GM18867 (cell line): ENCODE measurements around the gene BZW2.

Experiments
- ATAC-seq: cut with Tn5 transposase; IDR thresholded peaks from one replicate; pipeline ENCODE4 v1.9.1; 2021; ENCODE audit warnings: mild to moderate bottlenecking, moderate library complexity; ENCODE audit not compliant: unreplicated experiment

The BZW2 gene

DNA sequence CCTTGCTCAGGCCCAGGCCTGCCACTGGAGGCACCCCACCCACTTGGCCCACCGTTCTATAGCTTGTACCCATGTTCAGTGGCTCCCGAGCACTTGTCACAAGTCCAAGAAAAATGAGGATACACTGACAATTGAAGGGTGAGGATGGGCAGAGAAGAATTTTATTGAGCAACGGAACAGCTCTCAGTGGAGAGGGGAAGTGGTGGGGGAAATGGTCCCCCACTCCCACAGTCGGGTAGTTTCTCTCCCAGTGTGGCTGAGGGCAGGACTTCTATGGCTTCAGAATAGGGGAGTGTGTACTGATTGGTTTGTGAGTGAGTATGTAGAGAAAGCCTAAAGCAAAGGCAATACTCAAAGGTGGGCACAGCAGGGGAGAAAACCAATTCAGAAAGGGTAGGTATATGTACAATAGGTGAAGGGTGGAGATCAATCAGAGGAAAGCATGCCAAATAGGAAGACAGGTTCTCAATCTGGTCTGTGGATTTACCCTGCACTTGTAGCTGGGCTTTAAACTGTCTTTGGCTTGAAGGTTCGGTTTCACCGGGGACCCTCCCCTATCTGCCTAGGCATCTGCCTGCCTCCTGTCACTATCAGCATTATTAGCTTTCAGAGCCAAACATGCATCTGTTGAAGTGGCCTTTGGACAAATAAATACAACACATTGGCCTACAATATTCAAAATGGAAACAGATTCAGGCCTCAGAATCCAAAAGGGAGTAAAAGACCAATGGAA is 98.7 kb downstream of the BZW2 start:
- ATAC-seq = no peak

DNA sequence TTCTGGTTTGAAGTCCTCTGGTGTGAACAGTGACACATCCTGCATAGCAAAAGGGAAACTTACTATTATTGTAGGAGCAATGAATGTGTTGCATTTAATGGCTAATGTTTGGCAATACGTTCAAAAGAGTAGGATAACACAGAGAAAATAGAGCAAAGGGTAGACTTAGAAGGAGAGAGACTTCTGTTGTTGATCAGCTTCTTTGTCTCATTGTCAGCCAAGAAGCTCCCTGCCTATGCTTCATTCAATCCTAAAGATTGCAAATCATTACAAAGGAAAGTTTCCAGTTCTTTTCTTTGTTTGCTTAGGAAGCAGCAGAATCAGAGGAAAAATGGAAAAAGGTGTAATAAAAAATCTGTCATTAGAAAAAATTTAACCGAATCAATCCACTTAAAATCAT is 99.7 kb downstream of the BZW2 start:
- ATAC-seq = no peak

DNA sequence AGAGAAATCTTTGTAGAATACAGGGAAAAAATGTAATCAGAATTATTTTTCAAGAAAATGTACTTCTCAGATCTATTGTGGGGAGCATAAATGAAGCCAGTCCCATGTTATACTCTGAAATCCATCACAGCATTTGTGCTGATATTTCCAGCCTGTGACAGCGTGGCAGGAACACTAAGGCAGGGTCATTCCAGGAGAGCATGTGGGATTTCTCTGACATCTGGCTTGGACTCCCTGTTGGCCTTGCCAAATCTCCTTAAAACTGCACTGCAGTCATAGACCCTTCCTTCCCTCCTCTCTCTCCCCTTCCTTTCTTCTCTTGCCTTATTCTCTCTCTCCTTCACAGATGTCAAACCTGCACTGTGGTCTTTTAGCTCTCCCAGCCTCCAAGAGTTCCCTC is 101.1 kb downstream of the BZW2 start:
- no peak for ATAC-seq

- ATAC-seq = peak; percentile 86
These were observed 107.3 kb downstream of the BZW2 start, which contains the start of gene TSPAN13 for GRCh38 chr7:16753102-16753931. Gene TSPAN13 (plus strand): TSS chr7:16753755. CDS start chr7:16753968, 213 bp downstream.

GRCh38 chr7:16753932-16754855 is 108.2 kb downstream of the BZW2 start:
- peak; percentile 8 for ATAC-seq

- no peak for ATAC-seq
These were observed 108.9 kb downstream of the BZW2 start for GRCh38 chr7:16754856-16755317.

DNA sequence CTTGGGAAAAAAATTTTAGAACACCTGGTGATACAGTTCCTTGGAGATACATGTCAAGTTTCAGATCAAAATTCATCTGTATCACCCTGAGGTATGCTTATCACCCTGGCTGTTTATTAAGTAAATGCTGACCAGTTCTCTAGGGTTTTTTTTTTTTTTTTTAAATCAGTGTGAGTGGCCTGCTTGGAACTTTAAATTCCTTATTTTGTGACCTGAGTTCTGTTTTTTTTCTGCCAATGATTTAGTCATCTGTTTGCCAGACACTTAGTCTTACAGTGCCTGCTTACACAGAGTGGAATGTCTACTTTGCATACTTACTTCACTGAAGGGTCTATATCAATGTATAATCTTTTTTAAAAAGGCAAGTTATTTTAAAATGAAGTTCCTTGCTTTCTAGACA is 109.4 kb downstream of the BZW2 start:
- ATAC-seq = no peak
